ENCODE measurements around the gene H2BK1. TPM values are rescaled to one million over a fixed set of nuclear protein-coding genes. Genes with fewer than 3 reads are reported as not detected.

Gene H2BK1
- total RNA-seq, 6 experiments from 2014 or later, result not detected

GRCh38 chr7:151251328-151251688 lies 41.0 kb upstream of the H2BK1 start:
- Histone ChIP-seq H3K9me3 (no peaks in the 10 kb centered on the region), H3K4me1 (peaks cover 0 to 15% (median 0%) of the 10 kb centered on the region in 4 donors), H3K36me3 (no peaks in the 10 kb centered on the region), H3K4me3 (peak overlapping the region; percentile 7 to 42 (median 9)), H3K27me3 (no peaks in the 10 kb centered on the region), H3K27ac (peak overlapping the region in 2 of 3 donors; percentile 5 to 36)
- DNase-seq, result no peak
- ATAC-seq, result no peak
- TF ChIP-seq CTCF (IDR thresholded peaks at IDR 0.05) (no peak), POLR2A (IDR thresholded peaks at IDR 0.05) (no peak)
- 18% methylated on average over 5 of the region's 19 CpGs for WGBS (ENCODE audit: insufficient coverage, low coverage, low lambda C conversion rate, missing lambda C conversion rate)
- intact Hi-C loops (cut with DNase I), result no loop called here

- no peaks in the 10 kb centered on the region for H3K36me3 ChIP-seq
- no peak for TF ChIP-seq CTCF (IDR thresholded peaks at IDR 0.05)
- TF ChIP-seq POLR2A (IDR thresholded peaks at IDR 0.05), result no peak
- no peaks in the 10 kb centered on the region for H3K9me3 ChIP-seq
- no peak for ATAC-seq
- peaks cover 0 to 15% (median 0%) of the 10 kb centered on the region in 4 donors for H3K4me1 ChIP-seq
- no peak for DNase-seq
- H3K27me3 ChIP-seq, result peaks cover 0 to 2% of the 10 kb centered on the region in 2 donors
- intact Hi-C loops (cut with DNase I), result no loop called here
- no peak overlapping the region for H3K27ac ChIP-seq
- WGBS (ENCODE audit: insufficient coverage, low coverage, low lambda C conversion rate, missing lambda C conversion rate), result 60% methylated on average over 6 of the region's 7 CpGs
- no peak overlapping the region for H3K4me3 ChIP-seq
Observed at GRCh38 chr7:151250181-151251132, 40.2 kb upstream of the H2BK1 start.

- peak in 1 of 4 donors; percentile 11 for ATAC-seq
Observed at GRCh38 chr7:151249732-151250072, 39.4 kb upstream of the H2BK1 start.

GRCh38 chr7:151249034-151249731 lies 38.9 kb upstream of the H2BK1 start:
- Histone ChIP-seq H3K27me3 (peaks cover 0 to 8% of the 10 kb centered on the region in 2 donors), H3K4me3 (peak overlapping the region; percentile 28 to 50 (median 38)), H3K4me1 (peaks cover 0 to 23% (median 0%) of the 10 kb centered on the region in 4 donors), H3K27ac (peak overlapping the region; percentile 44 to 70 (median 52)), H3K36me3 (no peaks in the 10 kb centered on the region), H3K9me3 (no peaks in the 10 kb centered on the region)
- 13% methylated on average over 13 of the region's 45 CpGs for WGBS (ENCODE audit: insufficient coverage, low coverage, low lambda C conversion rate, missing lambda C conversion rate)
- DNase-seq (peak in 2 of 3 donors; percentile 47 to 66), ATAC-seq (peak; percentile 30 to 56 (median 44))
- intact Hi-C loops (cut with DNase I), result no loop called here
- TF ChIP-seq CTCF (IDR thresholded peaks at IDR 0.05), result no peak
- no peak for TF ChIP-seq POLR2A (IDR thresholded peaks at IDR 0.05)

More at GRCh38 chr7:151249732-151250072, 39.4 kb upstream of the H2BK1 start:
- DNase-seq, result no peak
- peak overlapping the region; percentile 44 to 70 (median 52) for H3K27ac ChIP-seq
- no peaks in the 10 kb centered on the region for H3K36me3 ChIP-seq
- no peak for TF ChIP-seq POLR2A (IDR thresholded peaks at IDR 0.05)
- TF ChIP-seq CTCF (IDR thresholded peaks at IDR 0.05), result no peak
- H3K27me3 ChIP-seq, result peaks cover 0 to 8% of the 10 kb centered on the region in 2 donors
- no peak overlapping the region for H3K4me3 ChIP-seq
- H3K9me3 ChIP-seq, result no peaks in the 10 kb centered on the region
- peaks cover 0 to 19% (median 0%) of the 10 kb centered on the region in 4 donors for H3K4me1 ChIP-seq
- WGBS (ENCODE audit: insufficient coverage, low coverage, low lambda C conversion rate, missing lambda C conversion rate), result 7% methylated on average over 4 of the region's 5 CpGs
- intact Hi-C loops (cut with DNase I), result no loop called here

All from right lobe of liver (tissue), 6 donors.